HCT116 (cell line): ENCODE results near the gene SSTR3. TPM values are rescaled to one million over a fixed set of nuclear protein-coding genes. Genes with fewer than 3 reads are reported as not detected.
A peak's percentile ranks its signal among the peaks of the same experiment; 100 is the strongest.

ENCODE experiments used
- ATAC-seq: fragments of 200-7000 bp; cut with Tn5 transposase; 2 replicates; pipeline ENCODE4 v1.9.1; 2020; ENCODE audit warnings: mild to moderate bottlenecking, moderate library complexity
- BruUV-seq: library from RNA; stranded (reverse); fragments of 400-500 nt; replicated peaks from 2 replicates; lab custom pipeline; 2021; lab: Mats Ljungman, UMichigan
- CTCF ChIA-PET: fragments of 300-600 bp; sonication (Branson Sonifier 250); formaldehyde crosslinking; loops from one replicate; lab custom pipeline; 2021; ENCODE audit warnings: antibody characterized with exemption; lab: Charles Lee
- POLR2A ChIA-PET: fragments of 300-600, 350-600 bp; sonication (Branson Sonifier 250); formaldehyde crosslinking; loops from one replicate; lab custom pipeline; 2021; ENCODE audit warnings: antibody characterized with exemption; lab: Charles Lee
- RAD21 ChIA-PET, 2 experiments: fragments of 300-600 bp; sonication (Branson Sonifier 250); formaldehyde crosslinking; loops; one replicate each; lab custom pipeline; 2023; ENCODE audit warnings: low total read pairs in 2 of 2; ENCODE audit not compliant: uncharacterized antibody in 2 of 2, unreplicated experiment in 2 of 2, low non-redundant PET in 1 of 2; lab: Charles Lee
- DNase-seq: peaks from one replicate; pipeline ENCODE4 v3.0.0-alpha.2; 2010; ENCODE audit warnings: low read depth, low spot score
- H2AFZ ChIP-seq: fragments of 200-600 bp; shearing (Covaris generic), sonication (generic); 2 replicates; pipeline ENCODE4 v1.6.1; 2017; ENCODE audit warnings: low read depth, mixed run types, mixed read lengths, antibody characterized with exemption, low read length; ENCODE audit not compliant: poor library complexity, severe bottlenecking
- H3K27ac ChIP-seq: 2 replicates; pipeline ENCODE4 v1.5.1; 2012; ENCODE audit warnings: low read depth, low read length
- H3K27me3 ChIP-seq: fragments of 200-600 bp; sonication (generic); 2 replicates; pipeline ENCODE4 v1.6.1; 2016; ENCODE audit warnings: mixed run types, low read length, mixed read lengths; ENCODE audit not compliant: insufficient read depth
- H3K36me3 ChIP-seq, 2 experiments: fragments of 200-500 bp in 1 of 2; fragments of 200-600 bp in 1 of 2; sonication (Bioruptor generic) in 1 of 2; sonication (generic) in 1 of 2; 2 replicates each; pipeline versions ENCODE4 v1.5.1 to v1.6.1; 2014 to 2016; ENCODE audit warnings: low read length in 2 of 2, inconsistent platforms in 1 of 2, mixed read lengths in 1 of 2, mixed run types in 1 of 2; ENCODE audit not compliant: insufficient read depth in 2 of 2, control insufficient read depth in 1 of 2
- H3K4me1 ChIP-seq, 2 experiments: fragments of 200-600 bp in 1 of 2; sonication (generic) in 1 of 2; 2 replicates each; pipeline versions ENCODE4 v1.5.1 to v1.6.1; 2012 to 2017; ENCODE audit warnings: low read length in 2 of 2, inconsistent platforms in 1 of 2, mild to moderate bottlenecking in 1 of 2, mixed read lengths in 1 of 2, mixed run types in 1 of 2, moderate library complexity in 1 of 2; ENCODE audit not compliant: insufficient read depth in 2 of 2, control insufficient read depth in 1 of 2
- H3K4me2 ChIP-seq: fragments of 200-600 bp; sonication (generic); 2 replicates; pipeline ENCODE4 v1.6.1; 2017; ENCODE audit warnings: mixed run types, low read length, mixed read lengths
- H3K4me3 ChIP-seq, 2 experiments: fragments of 200-600 bp in 1 of 2; sonication (generic) in 1 of 2; replicated peaks in 1 of 2; 2 replicates each; pipeline ENCODE4 v1.5.1; 2011 to 2016; ENCODE audit warnings: low read length in 2 of 2, control low read depth in 1 of 2, low read depth in 1 of 2, mild to moderate bottlenecking in 1 of 2, mixed read lengths in 1 of 2, mixed run types in 1 of 2
- H3K79me2 ChIP-seq: fragments of 200-600 bp; sonication (generic); 2 replicates; pipeline ENCODE4 v1.6.1; 2017; ENCODE audit warnings: mild to moderate bottlenecking, mixed run types, low read length, moderate library complexity, mixed read lengths; ENCODE audit not compliant: insufficient read depth
- H3K9ac ChIP-seq: fragments of 200-600 bp; sonication (generic); 2 replicates; pipeline ENCODE4 v1.6.1; 2016; ENCODE audit warnings: low read length, mixed read lengths
- H3K9me2 ChIP-seq: fragments of 200-600 bp; sonication (generic), shearing (Covaris generic); 2 replicates; pipeline ENCODE4 v1.6.1; 2017; ENCODE audit warnings: mixed run types, mild to moderate bottlenecking, moderate library complexity; ENCODE audit not compliant: insufficient read depth
- H3K9me3 ChIP-seq, 2 experiments: fragments of 200-500 bp in 1 of 2; fragments of 200-600 bp in 1 of 2; sonication (Bioruptor generic) in 1 of 2; sonication (generic) in 1 of 2; 2 replicates each; pipeline ENCODE4 v1.6.1; 2014 to 2017; ENCODE audit warnings: low read length in 2 of 2, mixed read lengths in 2 of 2, inconsistent platforms in 1 of 2, low read depth in 1 of 2, mild to moderate bottlenecking in 1 of 2, mixed run types in 1 of 2, moderate library complexity in 1 of 2; ENCODE audit not compliant: control insufficient read depth in 1 of 2, insufficient read depth in 1 of 2
- H4K20me1 ChIP-seq: fragments of 200-600 bp; sonication (generic), shearing (Covaris generic); 2 replicates; pipeline ENCODE4 v1.6.1; 2017; ENCODE audit warnings: mixed run types, mild to moderate bottlenecking, moderate library complexity; ENCODE audit not compliant: insufficient read depth
- CEBPB ChIP-seq: IDR thresholded peaks from 2 replicates; pipeline ENCODE4 v1.6.1; 2012; ENCODE audit warnings: low read depth
- CTCF ChIP-seq, 3 experiments: fragments of 200-600 bp in 1 of 3; sonication (generic) in 1 of 3; IDR thresholded peaks in 2 of 3; conservative IDR thresholded peaks in 1 of 3; 2 replicates each; pipeline ENCODE4 v1.5.1; 2012 to 2017; ENCODE audit warnings: low read depth in 2 of 3, low read length in 2 of 3, antibody characterized with exemption in 1 of 3, borderline replicate concordance in 1 of 3, control low read depth in 1 of 3, mild to moderate bottlenecking in 1 of 3, mixed read lengths in 1 of 3, mixed run types in 1 of 3, moderate library complexity in 1 of 3; ENCODE audit not compliant: insufficient read depth in 1 of 3
- EGR1 ChIP-seq: IDR thresholded peaks from 2 replicates; pipeline ENCODE4 v1.6.1; 2012; ENCODE audit warnings: low read depth
- ELF1 ChIP-seq: IDR thresholded peaks from 2 replicates; pipeline ENCODE4 v1.6.1; 2012; ENCODE audit warnings: low read depth, borderline replicate concordance
- EZH2phosphoT487 ChIP-seq: fragments of 200-600 bp; IDR thresholded peaks from 2 replicates; pipeline ENCODE4 v1.6.1; 2018; ENCODE audit warnings: antibody characterized with exemption, borderline replicate concordance
- JUND ChIP-seq: IDR thresholded peaks from 2 replicates; pipeline ENCODE4 v1.6.1; 2012
- REST ChIP-seq: IDR thresholded peaks from 2 replicates; pipeline ENCODE4 v1.6.1; 2012; ENCODE audit warnings: low read depth
- TCF7L2 ChIP-seq: IDR thresholded peaks from 2 replicates; pipeline ENCODE4 v1.7.0; 2011; ENCODE audit warnings: borderline replicate concordance, inconsistent platforms; ENCODE audit not compliant: insufficient read depth, insufficient read length; ENCODE audit errors: extremely low read depth
- ZBTB33 ChIP-seq: IDR thresholded peaks from 2 replicates; pipeline ENCODE4 v1.6.1; 2011; ENCODE audit warnings: mild to moderate bottlenecking, low read length, moderate library complexity; ENCODE audit not compliant: insufficient replicate concordance; ENCODE audit errors: extremely low read depth
- ZFX ChIP-seq: fragments of 450-650 bp; IDR thresholded peaks from 2 replicates; pipeline ENCODE4 v1.6.1; 2017
- ZNF274 ChIP-seq: fragments of 200-500 bp; sonication (Bioruptor generic); IDR thresholded peaks from 2 replicates; pipeline ENCODE4 v1.6.1; 2014; ENCODE audit warnings: mild to moderate bottlenecking, low read depth, low read length, inconsistent platforms
- intact Hi-C: fragments of 100-400 bp; cut with micrococcal nuclease; formaldehyde crosslinking; loops from 2 replicates; pipeline ENCODE4 v1.10.0; 2022
- total RNA-seq: library from RNA; stranded (reverse); gene quantifications from one replicate; pipeline ENCODE4 v1.2.1, GENCODE V29; 2021; ENCODE audit not compliant: unreplicated experiment

The SSTR3 gene
- total RNA-seq, 1 experiment from 2014 or later, result not detected

- Histone ChIP-seq H3K9ac (no peak overlapping the region), H3K4me1 (peaks cover 44 to 54% of the 10 kb centered on the region in 2 experiments), H4K20me1 (no peaks in the 10 kb centered on the region), H3K27me3 (no peaks in the 10 kb centered on the region), H3K79me2 (no peaks in the 10 kb centered on the region), H3K4me2 (no peak overlapping the region), H3K9me3 (no peaks in the 10 kb centered on the region), H3K36me3 (no peaks in the 10 kb centered on the region), H3K27ac (no peak overlapping the region), H2AFZ (no peak overlapping the region), H3K9me2 (no peaks in the 10 kb centered on the region), H3K4me3 (no peak overlapping the region)
- CTCF ChIA-PET, result no interaction called here
- BruUV-seq, result no TSS peak
- TF ChIP-seq EGR1, result no peak
- TF ChIP-seq EZH2phosphoT487, result no peak
- no peak for TF ChIP-seq ZFX
- no peak for TF ChIP-seq ZNF274
- no peak for TF ChIP-seq ELF1
- no peak for TF ChIP-seq TCF7L2
- ATAC-seq, result no peak
- intact Hi-C loops, result no loop called here
- RAD21 ChIA-PET, result interaction anchor here in 1 of 2 experiments (1.1 kb wide), 1 partner anchor 56 kb away, joined by 4 read pairs; no protein-coding TSS in a partner anchor
- POLR2A ChIA-PET, result interaction anchor here (1.1 kb wide), 1 partner anchor 11 kb away, joined by 3 read pairs; the partner anchor contains the start of gene RAC2
- DNase-seq, result no peak
Measured at GRCh38 chr22:37255558-37256006, 43.3 kb upstream of the SSTR3 start.

GRCh38 chr22:37254867-37255233, 42.6 kb upstream of the SSTR3 start:
- peaks cover 40 to 48% of the 10 kb centered on the region in 2 experiments for H3K4me1 ChIP-seq
- peak overlapping the region; percentile 50 for H2AFZ ChIP-seq
- H3K4me3 ChIP-seq, result no peak overlapping the region
- CTCF ChIA-PET, result no interaction called here
- DNase-seq (no peak), ATAC-seq (no peak)
- intact Hi-C loops, result no loop called here
- no peaks in the 10 kb centered on the region for H3K9me3 ChIP-seq
- no peak overlapping the region for H3K9ac ChIP-seq
- H4K20me1 ChIP-seq, result no peaks in the 10 kb centered on the region
- no peaks in the 10 kb centered on the region for H3K79me2 ChIP-seq
- RAD21 ChIA-PET, result no interaction called here
- H3K27ac ChIP-seq, result no peak overlapping the region; the same call in 1 of the 2 replicates
- no peaks in the 10 kb centered on the region for H3K27me3 ChIP-seq
- peak overlapping the region; percentile 64 for H3K4me2 ChIP-seq
- BruUV-seq, result no TSS peak
- POLR2A ChIA-PET, result interaction anchor here (0.9 kb wide), 1 partner anchor 13 kb away, joined by 5 read pairs; no protein-coding TSS in a partner anchor
- H3K36me3 ChIP-seq, result no peaks in the 10 kb centered on the region
- H3K9me2 ChIP-seq, result no peaks in the 10 kb centered on the region
- TF ChIP-seq CEBPB (no peak), TCF7L2 (no peak), CTCF (IDR thresholded peaks at IDR 0.05 in 2 of 3, conservative IDR thresholded peaks at IDR 0.05 in 1 of 3; ENCODE audit: borderline replicate concordance in 1 of 3, insufficient read depth in 1 of 3, low read depth in 2 of 3, low read length in 2 of 3) (no peak), ZBTB33 (no peak), JUND (no peak), REST (no peak)
